ENCODE results near the gene PTPN14. TPM values are rescaled to one million over a fixed set of nuclear protein-coding genes. Genes with fewer than 3 reads are reported as not detected.

Gene PTPN14
- total RNA-seq, 2 donors from 2014 or later: 9.8 to 11.8 TPM

GRCh38 chr1:214453109-214453722 is 98.2 kb downstream of the PTPN14 start:
- no peak for TF ChIP-seq CTCF (IDR thresholded peaks at IDR 0.05)
- no peak overlapping the region for H3K4me3 ChIP-seq

GRCh38 chr1:214452152-214452784 is 99.1 kb downstream of the PTPN14 start:
- H3K27me3 ChIP-seq: no peaks in the 10 kb centered on the region
- no peaks in the 10 kb centered on the region for H3K36me3 ChIP-seq
- H3K9me3 ChIP-seq: no peaks in the 10 kb centered on the region
- no peaks in the 10 kb centered on the region for H3K4me1 ChIP-seq
- no peak overlapping the region for H3K4me3 ChIP-seq
- H3K27ac ChIP-seq: no peak overlapping the region
- no peak for TF ChIP-seq CTCF (IDR thresholded peaks at IDR 0.05)
- H3K9ac ChIP-seq (ENCODE audit: low read depth in 2 of 2, low read length in 2 of 2): no peak overlapping the region
- intact Hi-C loops (cut with DNase I): no loop called here
- DNase-seq: no peak

More at GRCh38 chr1:214453109-214453722, 98.2 kb downstream of the PTPN14 start:
- Histone ChIP-seq H3K9ac (ENCODE audit: low read depth in 2 of 2, low read length in 2 of 2) (no peak overlapping the region), H3K4me1 (no peaks in the 10 kb centered on the region), H3K36me3 (no peaks in the 10 kb centered on the region), H3K27ac (no peak overlapping the region), H3K27me3 (no peaks in the 10 kb centered on the region), H3K9me3 (no peaks in the 10 kb centered on the region)
- intact Hi-C loops (cut with DNase I): no loop called here
- no peak for DNase-seq

GRCh38 chr1:214451596-214451995 is 99.8 kb downstream of the PTPN14 start:
- H3K36me3 ChIP-seq: no peaks in the 10 kb centered on the region
- H3K9ac ChIP-seq (ENCODE audit: low read depth in 2 of 2, low read length in 2 of 2): no peak overlapping the region
- no peak overlapping the region for H3K4me3 ChIP-seq
- no peaks in the 10 kb centered on the region for H3K9me3 ChIP-seq
- no peak overlapping the region for H3K27ac ChIP-seq
- TF ChIP-seq CTCF (IDR thresholded peaks at IDR 0.05): no peak
- DNase-seq: no peak
- intact Hi-C loops (cut with DNase I): no loop called here
- no peaks in the 10 kb centered on the region for H3K4me1 ChIP-seq
- no peaks in the 10 kb centered on the region for H3K27me3 ChIP-seq

- intact Hi-C loops (cut with DNase I): no loop called here
- no peak overlapping the region for H3K9ac ChIP-seq (ENCODE audit: low read depth in 2 of 2, low read length in 2 of 2)
Measured at GRCh38 chr1:214449371-214449770, 102.0 kb downstream of the PTPN14 start.

GRCh38 chr1:214448536-214448935 is 102.9 kb downstream of the PTPN14 start:
- no peak overlapping the region for H3K27ac ChIP-seq
- no peaks in the 10 kb centered on the region for H3K4me1 ChIP-seq
- TF ChIP-seq CTCF (IDR thresholded peaks at IDR 0.05): no peak

More at GRCh38 chr1:214449371-214449770, 102.0 kb downstream of the PTPN14 start:
- Histone ChIP-seq H3K9me3 (no peaks in the 10 kb centered on the region), H3K36me3 (no peaks in the 10 kb centered on the region), H3K27me3 (no peaks in the 10 kb centered on the region), H3K4me1 (no peaks in the 10 kb centered on the region), H3K27ac (no peak overlapping the region), H3K4me3 (no peak overlapping the region)
- TF ChIP-seq CTCF (IDR thresholded peaks at IDR 0.05): no peak
- DNase-seq: no peak

More at GRCh38 chr1:214448536-214448935, 102.9 kb downstream of the PTPN14 start:
- Histone ChIP-seq H3K4me3 (no peak overlapping the region), H3K9ac (ENCODE audit: low read depth in 2 of 2, low read length in 2 of 2) (no peak overlapping the region), H3K36me3 (no peaks in the 10 kb centered on the region), H3K9me3 (no peaks in the 10 kb centered on the region), H3K27me3 (no peaks in the 10 kb centered on the region)
- DNase-seq: no peak
- intact Hi-C loops (cut with DNase I): no loop called here
